Body of pancreas (tissue), 4 donors: ENCODE data around the gene SMG9. TPM values are rescaled to one million over a fixed set of nuclear protein-coding genes. Genes with fewer than 3 reads are reported as not detected.

Experiments
- ATAC-seq: fragments of 150-250 bp; one replicate; pipeline ENCODE4 v1.9.1; 2016
- DNase-seq, 4 donors: peaks; one replicate each; pipeline ENCODE4 v3.0.0-alpha.2; 2019
- H3K27ac ChIP-seq, 4 donors: fragments of 200-600 bp; sonication (generic); 1 replicate in 3 of 4; 2 replicates in 1 of 4; pipeline versions ENCODE4 v1.5.1 to v1.6.1; 2016 to 2019; ENCODE audit warnings: mild to moderate bottlenecking in 1 of 4, mixed read lengths in 1 of 4, moderate library complexity in 1 of 4
- H3K27me3 ChIP-seq, 2 donors: fragments of 200-600 bp; sonication (generic); one replicate each; pipeline ENCODE4 v1.6.0; 2016; ENCODE audit warnings: mild to moderate bottlenecking in 1 of 2
- H3K36me3 ChIP-seq, 2 donors: fragments of 200-600 bp; sonication (generic); replicated peaks in 1 of 2; 2 replicates each; pipeline ENCODE4 v1.5.1; 2016; ENCODE audit warnings: low read depth in 2 of 2; ENCODE audit not compliant: insufficient read depth in 1 of 2
- H3K4me1 ChIP-seq: fragments of 200-600 bp; sonication (generic); one replicate; pipeline ENCODE4 v1.6.0; 2016
- H3K4me3 ChIP-seq, 2 donors: fragments of 200-600 bp; sonication (generic); 1 replicate in 1 of 2; 2 replicates in 1 of 2; pipeline ENCODE4 v1.5.1; 2016 to 2019
- H3K9me3 ChIP-seq, 3 donors: fragments of 200-600 bp; sonication (generic); 1 replicate in 2 of 3; 2 replicates in 1 of 3; pipeline ENCODE4 v1.5.1; 2016
- POLR2A ChIP-seq, 3 donors: fragments of 450-650 bp; IDR thresholded peaks; one replicate each; pipeline ENCODE4 v1.6.1; 2016; ENCODE audit warnings: antibody characterized with exemption in 3 of 3, mild to moderate bottlenecking in 2 of 3
- WGBS, 2 donors: methylation state at CpG; one replicate each; pipeline ENCODE4 v1.1.5; 2017; 5-methylcytosine and 5-hydroxymethylcytosine counted together
- intact Hi-C: fragments of 100-400 bp; cut with DNase I; formaldehyde crosslinking; loops from one replicate; pipeline ENCODE4 v1.15.1; 2023
- total RNA-seq, 2 donors: library from RNA; depleted of rRNA; stranded (reverse); fragments of >200 nt; gene quantifications; one replicate each; pipeline ENCODE4 v1.1.0, GENCODE V29; 2016
- TF ChIP-seq, protein P1 (sequence below), 7 experiments: fragments of 450-650 bp in 4 of 7; fragments of 200-600 bp in 3 of 7; sonication (generic) in 3 of 7; IDR thresholded peaks; one replicate each; pipeline ENCODE4 v1.5.1; 2016 to 2019; ENCODE audit warnings: antibody characterized with exemption in 7 of 7

Gene SMG9
- 10 to 100 TPM in 1 of 2 donors, 1 to 10 TPM in 1; 8.3 to 52.1 TPM for total RNA-seq

- no peaks in the 10 kb centered on the region for H3K27me3 ChIP-seq
- peak; percentile 95 for ATAC-seq
- intact Hi-C loops = no loop called here
- H3K27ac ChIP-seq = peak within 1 kb of the TSS; percentile 94 to 100 (median 98)
- peak; percentile 98 to 99 (median 98) for DNase-seq
- H3K4me1 ChIP-seq = peaks cover 18% of the 10 kb centered on the region
- TF ChIP-seq, protein P1, sequence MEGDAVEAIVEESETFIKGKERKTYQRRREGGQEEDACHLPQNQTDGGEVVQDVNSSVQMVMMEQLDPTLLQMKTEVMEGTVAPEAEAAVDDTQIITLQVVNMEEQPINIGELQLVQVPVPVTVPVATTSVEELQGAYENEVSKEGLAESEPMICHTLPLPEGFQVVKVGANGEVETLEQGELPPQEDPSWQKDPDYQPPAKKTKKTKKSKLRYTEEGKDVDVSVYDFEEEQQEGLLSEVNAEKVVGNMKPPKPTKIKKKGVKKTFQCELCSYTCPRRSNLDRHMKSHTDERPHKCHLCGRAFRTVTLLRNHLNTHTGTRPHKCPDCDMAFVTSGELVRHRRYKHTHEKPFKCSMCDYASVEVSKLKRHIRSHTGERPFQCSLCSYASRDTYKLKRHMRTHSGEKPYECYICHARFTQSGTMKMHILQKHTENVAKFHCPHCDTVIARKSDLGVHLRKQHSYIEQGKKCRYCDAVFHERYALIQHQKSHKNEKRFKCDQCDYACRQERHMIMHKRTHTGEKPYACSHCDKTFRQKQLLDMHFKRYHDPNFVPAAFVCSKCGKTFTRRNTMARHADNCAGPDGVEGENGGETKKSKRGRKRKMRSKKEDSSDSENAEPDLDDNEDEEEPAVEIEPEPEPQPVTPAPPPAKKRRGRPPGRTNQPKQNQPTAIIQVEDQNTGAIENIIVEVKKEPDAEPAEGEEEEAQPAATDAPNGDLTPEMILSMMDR (IDR thresholded peaks at IDR 0.05) = peak in 2 of 7 experiments; percentile 11 to 27
- TF ChIP-seq POLR2A (IDR thresholded peaks at IDR 0.05) = peak; percentile 70 to 91 (median 89)
- H3K36me3 ChIP-seq = peaks cover 0 to 1% of the 10 kb centered on the region in 2 donors
- H3K4me3 ChIP-seq = peak within 1 kb of the TSS; percentile 34 to 52
- H3K9me3 ChIP-seq = no peaks in the 10 kb centered on the region
- WGBS, 2 donors = 0% methylated on average over 36 to 50 of the region's 79 CpGs
These were observed at the start of gene SMG9 for GRCh38 chr19:43754503-43755255. SMG9 (minus strand) TSS chr19:43754962; CDS start chr19:43750741, 4,221 bp downstream.

DNA sequence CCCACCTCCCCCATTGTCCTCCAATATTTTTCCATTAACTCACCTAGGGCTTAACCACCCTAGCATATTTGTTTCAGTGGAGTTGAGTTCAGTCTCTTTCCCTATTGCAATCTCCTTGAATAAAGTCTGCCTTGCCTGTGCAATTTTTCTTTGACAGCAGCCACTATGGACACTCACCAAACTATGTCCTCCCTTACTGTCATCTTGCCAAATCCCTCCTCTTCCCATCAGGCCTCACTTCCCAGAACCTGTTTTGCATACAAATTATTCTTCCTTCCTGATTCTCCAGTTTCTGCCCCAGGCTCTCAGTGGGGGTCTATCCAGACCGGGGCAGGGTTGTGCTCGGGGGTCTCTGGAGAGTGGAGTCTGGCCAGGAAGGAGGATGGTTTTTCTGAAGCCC, 49.7 kb upstream of the SMG9 start:
- intact Hi-C loops = no loop called here
- Histone ChIP-seq H3K9me3 (no peaks in the 10 kb centered on the region), H3K27ac (no peak overlapping the region), H3K4me3 (no peak overlapping the region), H3K4me1 (no peaks in the 10 kb centered on the region), H3K27me3 (no peaks in the 10 kb centered on the region), H3K36me3 (no peaks in the 10 kb centered on the region)
- ATAC-seq (no peak), DNase-seq (no peak)
- WGBS, 2 donors = 50 to 52% methylated on average over 2 of the region's 2 CpGs
- TF ChIP-seq POLR2A (IDR thresholded peaks at IDR 0.05) = no peak
- TF ChIP-seq, protein P1 (IDR thresholded peaks at IDR 0.05) = no peak

GRCh38 chr19:43802216-43802951, 47.6 kb upstream of the SMG9 start, which contains the start of gene LYPD5:
LYPD5 (minus strand) TSS chr19:43802447; CDS start chr19:43802380, 67 bp downstream.
- DNase-seq (no peak), ATAC-seq (no peak)
- Histone ChIP-seq H3K27me3 (no peaks in the 10 kb centered on the region), H3K9me3 (no peaks in the 10 kb centered on the region), H3K4me1 (peaks cover 8% of the 10 kb centered on the region), H3K27ac (no peak within 1 kb of the TSS), H3K36me3 (no peaks in the 10 kb centered on the region), H3K4me3 (no peak within 1 kb of the TSS)
- intact Hi-C loops = no loop called here
- 49 to 64% methylated on average over 10 to 12 of the region's 12 CpGs for WGBS, 2 donors
- TF ChIP-seq, protein P1 (IDR thresholded peaks at IDR 0.05) = no peak
- TF ChIP-seq POLR2A (IDR thresholded peaks at IDR 0.05) = no peak

GRCh38 chr19:43799502-43800142, 44.9 kb upstream of the SMG9 start:
- H3K4me3 ChIP-seq = no peak overlapping the region
- no peak for TF ChIP-seq POLR2A (IDR thresholded peaks at IDR 0.05)
- TF ChIP-seq, protein P1 (IDR thresholded peaks at IDR 0.05) = no peak
- ATAC-seq = no peak
- no peaks in the 10 kb centered on the region for H3K27me3 ChIP-seq
- intact Hi-C loops = no loop called here
- H3K9me3 ChIP-seq = no peaks in the 10 kb centered on the region
- H3K36me3 ChIP-seq = no peaks in the 10 kb centered on the region
- DNase-seq = no peak
- WGBS, 2 donors = 56 to 62% methylated on average over 4 to 6 of the region's 6 CpGs
- H3K4me1 ChIP-seq = peaks cover 8% of the 10 kb centered on the region
- H3K27ac ChIP-seq = no peak overlapping the region
